PFSK-1 (cell line): ENCODE results near the gene LHX5.

Experiments used
- POLR2AphosphoS5 ChIP-seq: IDR thresholded peaks from 2 replicates; pipeline ENCODE4 v1.6.1; 2012; ENCODE audit warnings: low read depth, mild to moderate bottlenecking, control low read depth, low read length, moderate library complexity
- SIN3A ChIP-seq: IDR thresholded peaks from 2 replicates; pipeline ENCODE4 v1.6.1; 2012; ENCODE audit warnings: mild to moderate bottlenecking, low read length, moderate library complexity, borderline replicate concordance; ENCODE audit not compliant: insufficient read depth
- TF ChIP-seq, protein P1 (sequence below), 2 experiments: IDR thresholded peaks; 2 replicates each; pipeline versions ENCODE4 v1.6.1 to v1.8.0; 2011 to 2012; ENCODE audit warnings: low read depth in 2 of 2, low read length in 2 of 2, control low read depth in 1 of 2, inconsistent platforms in 1 of 2, mild to moderate bottlenecking in 1 of 2, moderate library complexity in 1 of 2; ENCODE audit not compliant: insufficient read depth in 1 of 2

GRCh38 chr12:113440947-113441782 is 30.5 kb downstream of the LHX5 start:
- TF ChIP-seq, protein P1, sequence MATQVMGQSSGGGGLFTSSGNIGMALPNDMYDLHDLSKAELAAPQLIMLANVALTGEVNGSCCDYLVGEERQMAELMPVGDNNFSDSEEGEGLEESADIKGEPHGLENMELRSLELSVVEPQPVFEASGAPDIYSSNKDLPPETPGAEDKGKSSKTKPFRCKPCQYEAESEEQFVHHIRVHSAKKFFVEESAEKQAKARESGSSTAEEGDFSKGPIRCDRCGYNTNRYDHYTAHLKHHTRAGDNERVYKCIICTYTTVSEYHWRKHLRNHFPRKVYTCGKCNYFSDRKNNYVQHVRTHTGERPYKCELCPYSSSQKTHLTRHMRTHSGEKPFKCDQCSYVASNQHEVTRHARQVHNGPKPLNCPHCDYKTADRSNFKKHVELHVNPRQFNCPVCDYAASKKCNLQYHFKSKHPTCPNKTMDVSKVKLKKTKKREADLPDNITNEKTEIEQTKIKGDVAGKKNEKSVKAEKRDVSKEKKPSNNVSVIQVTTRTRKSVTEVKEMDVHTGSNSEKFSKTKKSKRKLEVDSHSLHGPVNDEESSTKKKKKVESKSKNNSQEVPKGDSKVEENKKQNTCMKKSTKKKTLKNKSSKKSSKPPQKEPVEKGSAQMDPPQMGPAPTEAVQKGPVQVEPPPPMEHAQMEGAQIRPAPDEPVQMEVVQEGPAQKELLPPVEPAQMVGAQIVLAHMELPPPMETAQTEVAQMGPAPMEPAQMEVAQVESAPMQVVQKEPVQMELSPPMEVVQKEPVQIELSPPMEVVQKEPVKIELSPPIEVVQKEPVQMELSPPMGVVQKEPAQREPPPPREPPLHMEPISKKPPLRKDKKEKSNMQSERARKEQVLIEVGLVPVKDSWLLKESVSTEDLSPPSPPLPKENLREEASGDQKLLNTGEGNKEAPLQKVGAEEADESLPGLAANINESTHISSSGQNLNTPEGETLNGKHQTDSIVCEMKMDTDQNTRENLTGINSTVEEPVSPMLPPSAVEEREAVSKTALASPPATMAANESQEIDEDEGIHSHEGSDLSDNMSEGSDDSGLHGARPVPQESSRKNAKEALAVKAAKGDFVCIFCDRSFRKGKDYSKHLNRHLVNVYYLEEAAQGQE (IDR thresholded peaks at IDR 0.05; ENCODE audit: insufficient read depth in 1 of 2, low read depth in 2 of 2, low read length in 2 of 2): no peak
- TF ChIP-seq SIN3A: no peak
- TF ChIP-seq POLR2AphosphoS5: no peak
